IMR-90 (cell line): ENCODE results near the gene CRAMP1. TPM values are rescaled to one million over a fixed set of nuclear protein-coding genes. Genes with fewer than 3 reads are reported as not detected.

Source experiments
- ATAC-seq: fragments of 200-7000 bp; cut with Tn5 transposase; 2 replicates; pipeline ENCODE4 v1.9.1; 2020; ENCODE audit warnings: low read depth, mild to moderate bottlenecking, moderate library complexity
- BruUV-seq: library from RNA; stranded (reverse); fragments of 400-500 nt; replicated peaks from 2 replicates; lab custom pipeline; 2021; lab: Mats Ljungman, UMichigan
- CTCF ChIA-PET: fragments of 300-600 bp; formaldehyde crosslinking; extraction: SDS; loops from one replicate; lab custom pipeline; 2021; ENCODE audit warnings: antibody characterized with exemption; lab: Yijun Ruan, JAX
- POLR2A ChIA-PET: fragments of 300-600 bp; sonication (Branson Sonifier 250); formaldehyde crosslinking; loops from one replicate; lab custom pipeline; 2022; ENCODE audit warnings: antibody characterized with exemption; ENCODE audit not compliant: unreplicated experiment; lab: Charles Lee
- DNase-seq: peaks from one replicate; pipeline ENCODE4 v3.0.0; 2013
- H2AFZ ChIP-seq: replicated peaks from 2 replicates; pipeline ENCODE3; 2013; ENCODE audit warnings: low read length, mild to moderate bottlenecking; ENCODE audit not compliant: poor library complexity
- H2AK5ac ChIP-seq: 2 replicates; pipeline ENCODE4 v1.6.1; 2013; ENCODE audit warnings: low read depth, low read length, inconsistent platforms
- H2AK9ac ChIP-seq: replicated peaks from 2 replicates; pipeline ENCODE3; 2013; ENCODE audit warnings: mild to moderate bottlenecking, low read depth, low read length, moderate library complexity; ENCODE audit not compliant: poor library complexity
- H2BK120ac ChIP-seq: 2 replicates; pipeline ENCODE4 v1.6.1; 2013; ENCODE audit warnings: low read depth, low read length, inconsistent platforms
- H2BK15ac ChIP-seq: 3 replicates; pipeline ENCODE4 v1.6.1; 2013; ENCODE audit warnings: low read depth, low read length, inconsistent platforms
- H2BK20ac ChIP-seq: 2 replicates; pipeline ENCODE4 v1.6.1; 2013; ENCODE audit warnings: low read depth, mild to moderate bottlenecking, inconsistent platforms, low read length, moderate library complexity
- H2BK5ac ChIP-seq: 2 replicates; pipeline ENCODE4 v1.6.1; 2013; ENCODE audit warnings: mild to moderate bottlenecking, low read depth, low read length, inconsistent platforms; ENCODE audit not compliant: poor library complexity, severe bottlenecking
- H3K14ac ChIP-seq: replicated peaks from 2 replicates; pipeline ENCODE4 v1.6.1; 2013; ENCODE audit warnings: low read depth, low read length, inconsistent platforms
- H3K18ac ChIP-seq: 2 replicates; pipeline ENCODE4 v1.6.1; 2013; ENCODE audit warnings: low read depth, low read length, control low read depth
- H3K23ac ChIP-seq: 2 replicates; pipeline ENCODE4 v1.6.1; 2013; ENCODE audit warnings: low read depth, low read length, inconsistent platforms
- H3K27ac ChIP-seq: 2 replicates; pipeline ENCODE4 v1.5.1; 2013; ENCODE audit warnings: mild to moderate bottlenecking, control low read depth, low read length; ENCODE audit not compliant: insufficient read depth
- H3K27me3 ChIP-seq: 2 replicates; pipeline ENCODE4 v1.6.1; 2013; ENCODE audit warnings: low read length; ENCODE audit not compliant: control insufficient read depth, insufficient read depth
- H3K36me3 ChIP-seq: 2 replicates; pipeline ENCODE4 v1.6.1; 2013; ENCODE audit warnings: low read length, mixed read lengths; ENCODE audit not compliant: control insufficient read depth, insufficient read depth
- H3K4ac ChIP-seq: 2 replicates; pipeline ENCODE4 v1.6.1; 2013; ENCODE audit warnings: low read depth, low read length, inconsistent platforms
- H3K4me1 ChIP-seq: 2 replicates; pipeline ENCODE4 v1.6.1; 2013; ENCODE audit warnings: low read length, mixed read lengths; ENCODE audit not compliant: control insufficient read depth, insufficient read depth
- H3K4me2 ChIP-seq: 2 replicates; pipeline ENCODE4 v1.6.1; 2013; ENCODE audit warnings: low read depth, mild to moderate bottlenecking, control low read depth, low read length, moderate library complexity
- H3K4me3 ChIP-seq: 2 replicates; pipeline ENCODE4 v1.5.1; 2013; ENCODE audit warnings: low read depth, mild to moderate bottlenecking, control low read depth, low read length, moderate library complexity; ENCODE audit not compliant: insufficient read depth
- H3K56ac ChIP-seq: 2 replicates; pipeline ENCODE4 v1.6.1; 2013; ENCODE audit warnings: low read length, inconsistent platforms; ENCODE audit not compliant: insufficient read depth; ENCODE audit errors: extremely low read depth
- H3K79me1 ChIP-seq, 2 experiments: 2 replicates each; pipeline ENCODE4 v1.6.1; 2013; ENCODE audit warnings: low read length in 2 of 2, inconsistent platforms in 1 of 2, low read depth in 1 of 2
- H3K9ac ChIP-seq: 2 replicates; pipeline ENCODE4 v1.6.1; 2013; ENCODE audit warnings: low read depth, low read length, control low read depth
- H3K9me1 ChIP-seq: 2 replicates; pipeline ENCODE4 v1.6.1; 2013; ENCODE audit warnings: low read length, inconsistent platforms; ENCODE audit not compliant: insufficient read depth
- H3K9me3 ChIP-seq: 2 replicates; pipeline ENCODE4 v1.6.1; 2013; ENCODE audit warnings: low read length; ENCODE audit not compliant: control insufficient read depth, insufficient read depth
- H4K20me1 ChIP-seq: 2 replicates; pipeline ENCODE4 v1.6.1; 2013; ENCODE audit warnings: low read length, inconsistent platforms; ENCODE audit not compliant: insufficient read depth
- H4K5ac ChIP-seq: 2 replicates; pipeline ENCODE4 v1.6.1; 2013; ENCODE audit warnings: mild to moderate bottlenecking, low read depth, low read length, control low read depth
- H4K8ac ChIP-seq, 2 experiments: 2 replicates each; pipeline ENCODE4 v1.6.1; 2013; ENCODE audit warnings: low read depth in 2 of 2, low read length in 2 of 2, control low read depth in 1 of 2, inconsistent platforms in 1 of 2
- H4K91ac ChIP-seq: 2 replicates; pipeline ENCODE4 v1.6.1; 2013; ENCODE audit warnings: low read depth, low read length, inconsistent platforms; ENCODE audit not compliant: insufficient read depth
- CTCF ChIP-seq: conservative IDR thresholded peaks from 2 replicates; pipeline ENCODE4 v1.5.1; 2012; ENCODE audit warnings: mild to moderate bottlenecking, low read depth, low read length, improper control_type of control experiment
- RAD21 ChIP-seq: IDR thresholded peaks from 2 replicates; pipeline ENCODE4 v1.6.1; 2012; ENCODE audit warnings: low read length, improper control_type of control experiment
- RFX5 ChIP-seq: IDR thresholded peaks from 2 replicates; pipeline ENCODE4 v1.8.0; 2012; ENCODE audit warnings: low read depth, mild to moderate bottlenecking, low read length, moderate library complexity
- SMC3 ChIP-seq: fragments of 150-350 bp; IDR thresholded peaks from 2 replicates; pipeline ENCODE4 v1.6.1; 2016; ENCODE audit warnings: low read depth, mild to moderate bottlenecking, antibody characterized with exemption, low read length, moderate library complexity
- USF2 ChIP-seq: fragments of 150-350 bp; IDR thresholded peaks from 2 replicates; pipeline ENCODE4 v1.6.1; 2017; ENCODE audit warnings: mild to moderate bottlenecking, antibody characterized with exemption, low read length, low read depth
- WGBS, 2 experiments: methylation state at CpG; one replicate each; pipeline versions ENCODE4 v1.1.5 to v1.1.7; 2013; ENCODE audit warnings: missing lambda C conversion rate in 2 of 2; ENCODE audit not compliant: insufficient read length in 1 of 2; ENCODE audit errors: extremely low coverage in 2 of 2; 5-methylcytosine and 5-hydroxymethylcytosine counted together
- dilution Hi-C: fragments of 300-500 bp; cut with HindIII; formaldehyde crosslinking; loops from one replicate; pipeline ENCODE4 v1.14.3; 2018; ENCODE audit warnings: low sequenced_read_pairs; ENCODE audit not compliant: unreplicated experiment
- in situ Hi-C: fragments of 300-500 bp; cut with MboI; formaldehyde crosslinking; loops from 3 replicates; pipeline ENCODE4 v1.14.3; 2019; ENCODE audit warnings: low sequenced_read_pairs, inconsistent platforms, mixed read lengths
- intact Hi-C: fragments of 100-400 bp; cut with micrococcal nuclease; formaldehyde crosslinking; loops from 2 replicates; pipeline ENCODE4 v1.10.0; 2022
- polyA plus RNA-seq, 3 experiments: library from polyadenylated mRNA; depleted of rRNA; stranded (reverse); fragments of >200 nt; gene quantifications; 2 replicates each; pipeline ENCODE4 v1.2.3, GENCODE V29; 2012; ENCODE audit warnings: low replicate concordance in 1 of 3
- total RNA-seq: library from RNA; depleted of rRNA; stranded (reverse); fragments of >200 nt; gene quantifications from 2 replicates; pipeline ENCODE4 v1.2.3, GENCODE V29; 2012

The CRAMP1 gene
- total and polyA plus RNA-seq, 2 of the 4 experiments (the other 2 are of a cell fraction) = 3.2 to 12.0 TPM

GRCh38 chr16:1723450-1724147 lies 111.4 kb downstream of the CRAMP1 start:
- Histone ChIP-seq H3K9me3 (no peaks in the 10 kb centered on the region), H3K4me3 (no peak overlapping the region), H3K79me1 (peaks cover 21 to 76% of the 10 kb centered on the region in 2 experiments), H3K23ac (no peak overlapping the region), H4K91ac (no peak overlapping the region), H3K14ac (no peak overlapping the region), H3K4me2 (no peak overlapping the region), H4K8ac (no peak overlapping the region), H3K9me1 (peaks cover 12% of the 10 kb centered on the region), H3K27ac (peak overlapping the region; percentile 2; the same call in 1 of the 2 replicates), H3K27me3 (no peaks in the 10 kb centered on the region), H3K4ac (peak overlapping the region; percentile 62; the same call in 1 of the 2 replicates), H3K36me3 (peaks cover 28% of the 10 kb centered on the region), H2AK9ac (no peak overlapping the region), H2AK5ac (peak overlapping the region; percentile 85), H4K5ac (no peak overlapping the region), H2BK20ac (no peak overlapping the region), H2BK5ac (no peak overlapping the region), H3K4me1 (peaks cover 8% of the 10 kb centered on the region), H2AFZ (no peak overlapping the region), H3K56ac (no peak overlapping the region), H2BK120ac (peak overlapping the region; percentile 22; the same call in 1 of the 2 replicates), H3K18ac (no peak overlapping the region), H4K20me1 (peaks cover 56% of the 10 kb centered on the region), H3K9ac (no peak overlapping the region), H2BK15ac (no peak overlapping the region)
- dilution Hi-C loops (no loop called here), in situ Hi-C loops (no loop called here), intact Hi-C loops (no loop called here)
- DNase-seq (peak; percentile 32), ATAC-seq (peak; percentile 64)
- 80% methylated on average over 2 of the region's 6 CpGs; no CpG with 5 or more reads in 1 of the 2 experiments for WGBS, 2 experiments
- ChIA-PET POLR2A (no interaction called here), CTCF (interaction anchor here (0.6 to 1.1 kb wide), 3 partner anchors 13 to 114 kb away, joined by 3 to 9 read pairs (median 3); no protein-coding TSS in a partner anchor)
- no peak for TF ChIP-seq USF2
- TF ChIP-seq SMC3 = peak; percentile 50
- peak; percentile 67 for TF ChIP-seq CTCF
- TF ChIP-seq RFX5 = no peak
- peak; percentile 58 for TF ChIP-seq RAD21
- BruUV-seq = no TSS peak
